GM10248 (cell line): ENCODE data around the gene INO80C.
A peak's percentile ranks its signal among the peaks of the same experiment; 100 is the strongest.

Experiments
- CTCF ChIA-PET: fragments of 300-600 bp; sonication (Branson Sonifier 250); formaldehyde crosslinking; extraction: SDS; loops from one replicate; lab custom pipeline; 2021; ENCODE audit warnings: antibody characterized with exemption; lab: Yijun Ruan, JAX
- POLR2A ChIA-PET: fragments of 350-650 bp; sonication (Branson Sonifier 250); formaldehyde crosslinking; extraction: SDS; loops from one replicate; lab custom pipeline; 2020; ENCODE audit warnings: antibody characterized with exemption; lab: Yijun Ruan, JAX
- DNase-seq: peaks from one replicate; pipeline ENCODE4 v3.0.0; 2012; ENCODE audit errors: extremely low spot score
- CTCF ChIP-seq: IDR thresholded peaks from 2 replicates; pipeline ENCODE4 v1.5.1; 2012; ENCODE audit warnings: mild to moderate bottlenecking, low read depth; ENCODE audit errors: extremely low read depth, missing control alignments, control extremely low read depth

The INO80C gene

GRCh38 chr18:35481960-35482366 lies 15.8 kb downstream of the INO80C start:
- no peak for DNase-seq
- ChIA-PET CTCF (interaction anchor here (1.2 to 2.1 kb wide), 4 partner anchors 9 to 16 kb away, joined by 3 to 5 read pairs (median 4); partner anchors contain the start of gene INO80C), POLR2A (interaction anchor here (0.9 kb wide), 1 partner anchor 13 kb away, joined by 3 read pairs; no protein-coding TSS in a partner anchor)
- no peak for TF ChIP-seq CTCF

- ChIA-PET CTCF (interaction anchor here (1.3 to 2.8 kb wide), 5 partner anchors 14 to 93 kb away, joined by 3 to 11 read pairs (median 3); no protein-coding TSS in a partner anchor), POLR2A (no interaction called here)
- TF ChIP-seq CTCF: no peak
- no peak for DNase-seq
Measured at GRCh38 chr18:35479911-35480586, 17.7 kb downstream of the INO80C start.

GRCh38 chr18:35478520-35479435 lies 19.0 kb downstream of the INO80C start:
- ChIA-PET POLR2A (interaction anchor here (0.6 to 1.4 kb wide), 2 partner anchors 16 to 19 kb away, joined by 3 to 7 read pairs; partner anchors contain the start of gene INO80C), CTCF (interaction anchor here (0.7 to 2.8 kb wide), 14 partner anchors 9 to 92 kb away, joined by 3 to 11 read pairs (median 4); partner anchors contain the start of gene INO80C)
- DNase-seq: peak; percentile 35
- TF ChIP-seq CTCF: no peak

- no peak for DNase-seq
- POLR2A ChIA-PET: interaction anchor here (1.4 kb wide), 1 partner anchor 20 kb away, joined by 7 read pairs; the partner anchor contains the start of gene INO80C
- CTCF ChIA-PET: interaction anchor here (0.9 to 1.8 kb wide), 11 partner anchors 8 to 91 kb away, joined by 3 to 7 read pairs (median 3); partner anchors contain the start of gene INO80C
- no peak for TF ChIP-seq CTCF
Measured at GRCh38 chr18:35477974-35478373, 19.8 kb downstream of the INO80C start.

GRCh38 chr18:35477497-35477896 lies 20.3 kb downstream of the INO80C start:
- POLR2A ChIA-PET: no interaction called here
- DNase-seq: no peak
- TF ChIP-seq CTCF: no peak
- CTCF ChIA-PET: interaction anchor here (0.8 to 1.8 kb wide), 5 partner anchors 11 to 91 kb away, joined by 3 to 6 read pairs (median 3); no protein-coding TSS in a partner anchor

- ChIA-PET POLR2A (no interaction called here), CTCF (no interaction called here)
- TF ChIP-seq CTCF: no peak
- DNase-seq: no peak
Measured at GRCh38 chr18:35474884-35475283, 22.9 kb downstream of the INO80C start.
